Hepatocyte (in vitro differentiated cells): ENCODE measurements around the gene RTRAF. TPM values are rescaled to one million over a fixed set of nuclear protein-coding genes. Genes with fewer than 3 reads are reported as not detected.

Experiments used
- DNase-seq: peaks from one replicate; pipeline ENCODE4 v3.0.0-alpha.2; 2016; ENCODE audit warnings: low spot score
- H2AFZ ChIP-seq: fragments of 200-600 bp; sonication (generic); 2 replicates; pipeline ENCODE4 v1.6.0; 2016; ENCODE audit warnings: antibody characterized with exemption, mild to moderate bottlenecking
- H3K27ac ChIP-seq: fragments of 200-600 bp; sonication (generic); 2 replicates; pipeline ENCODE4 v1.5.1; 2016; ENCODE audit warnings: mild to moderate bottlenecking
- H3K27me3 ChIP-seq: fragments of 200-600 bp; sonication (generic); 2 replicates; pipeline ENCODE4 v1.6.1; 2016
- H3K36me3 ChIP-seq: fragments of 200-600 bp; sonication (generic); replicated peaks from 2 replicates; pipeline ENCODE4 v1.5.1; 2016; ENCODE audit warnings: low read depth; ENCODE audit not compliant: insufficient read depth
- H3K4me1 ChIP-seq: fragments of 200-600 bp; sonication (generic); 2 replicates; pipeline ENCODE4 v1.5.1; 2016; ENCODE audit warnings: mild to moderate bottlenecking, moderate library complexity; ENCODE audit not compliant: insufficient read depth
- H3K4me2 ChIP-seq: fragments of 200-600 bp; sonication (generic); 2 replicates; pipeline ENCODE4 v1.6.0; 2016
- H3K4me3 ChIP-seq: fragments of 200-600 bp; sonication (generic); 2 replicates; pipeline ENCODE4 v1.5.1; 2016; ENCODE audit warnings: mild to moderate bottlenecking
- H3K79me2 ChIP-seq: fragments of 200-600 bp; sonication (generic); 2 replicates; pipeline ENCODE4 v1.6.0; 2017; ENCODE audit warnings: mild to moderate bottlenecking
- H3K9me2 ChIP-seq: fragments of 200-600 bp; sonication (generic); replicated peaks from 2 replicates; pipeline ENCODE4 v1.6.0; 2017; ENCODE audit warnings: mild to moderate bottlenecking; ENCODE audit not compliant: insufficient read depth
- H3K9me3 ChIP-seq: fragments of 200-600 bp; sonication (generic); 2 replicates; pipeline ENCODE4 v1.5.1; 2016; ENCODE audit warnings: low read depth, mild to moderate bottlenecking
- H4K20me1 ChIP-seq: fragments of 200-600 bp; sonication (generic); 2 replicates; pipeline ENCODE4 v1.6.0; 2016; ENCODE audit warnings: mild to moderate bottlenecking; ENCODE audit not compliant: insufficient read depth, poor library complexity, severe bottlenecking
- EZH2 ChIP-seq: fragments of 200-600 bp; sonication (generic); IDR thresholded peaks from 2 replicates; pipeline ENCODE4 v1.6.1; 2016; ENCODE audit warnings: antibody characterized with exemption, mild to moderate bottlenecking, borderline replicate concordance
- EZH2phosphoT487 ChIP-seq: fragments of 200-600 bp; sonication (generic); IDR thresholded peaks from one replicate; pipeline ENCODE4 v1.6.1; 2018; ENCODE audit warnings: antibody characterized with exemption, mild to moderate bottlenecking, low read depth, moderate library complexity; ENCODE audit not compliant: unreplicated experiment, severe bottlenecking
- WGBS: methylation state at CpG from one replicate; pipeline ENCODE4 v1.1.6; 2016; ENCODE audit warnings: low lambda C conversion rate; ENCODE audit errors: missing lambda C conversion rate; 5-methylcytosine and 5-hydroxymethylcytosine counted together
- polyA plus RNA-seq: library from polyadenylated mRNA; unstranded; fragments of >200 nt; fragmentation: Nextera tagmentation; extraction: Ambion mirVana; gene quantifications from 2 replicates; pipeline ENCODE4 v1.2.1, GENCODE V29; 2016
- total RNA-seq: library from RNA; depleted of rRNA; stranded (reverse); fragments of >200 nt; gene quantifications from 2 replicates; pipeline ENCODE4 v1.2.3, GENCODE V29; 2014
- TF ChIP-seq, protein P1 (sequence below): fragments of 200-600 bp; sonication (generic); IDR thresholded peaks from 2 replicates; pipeline ENCODE4 v1.5.1; 2016; ENCODE audit warnings: antibody characterized with exemption, mild to moderate bottlenecking; ENCODE audit not compliant: poor library complexity

Gene RTRAF
- total and polyA plus RNA-seq, 2 experiments from 2014 or later = 94.7 to 194 TPM

DNA sequence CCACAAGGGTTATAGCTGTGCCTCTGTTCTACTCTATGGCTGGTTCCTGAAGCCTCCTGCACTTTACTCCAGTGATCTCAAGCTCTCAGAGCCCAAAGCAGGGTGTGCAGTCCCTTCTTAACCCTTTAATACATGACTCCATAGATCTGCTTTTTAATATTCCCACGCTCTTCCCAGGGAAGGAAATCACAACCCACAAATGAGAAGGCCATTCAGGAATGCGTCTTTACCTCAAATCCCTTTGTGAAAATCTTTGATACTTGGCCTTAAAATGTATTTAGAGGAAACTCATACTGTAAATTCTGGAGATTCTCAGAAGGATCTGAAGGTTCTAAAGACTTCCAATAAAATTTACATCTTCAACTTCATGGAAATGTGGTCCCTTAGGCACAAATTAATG, 62.5 kb downstream of the RTRAF start:
- WGBS = 71% methylated on average over 2 of the region's 2 CpGs
- TF ChIP-seq, protein P1, sequence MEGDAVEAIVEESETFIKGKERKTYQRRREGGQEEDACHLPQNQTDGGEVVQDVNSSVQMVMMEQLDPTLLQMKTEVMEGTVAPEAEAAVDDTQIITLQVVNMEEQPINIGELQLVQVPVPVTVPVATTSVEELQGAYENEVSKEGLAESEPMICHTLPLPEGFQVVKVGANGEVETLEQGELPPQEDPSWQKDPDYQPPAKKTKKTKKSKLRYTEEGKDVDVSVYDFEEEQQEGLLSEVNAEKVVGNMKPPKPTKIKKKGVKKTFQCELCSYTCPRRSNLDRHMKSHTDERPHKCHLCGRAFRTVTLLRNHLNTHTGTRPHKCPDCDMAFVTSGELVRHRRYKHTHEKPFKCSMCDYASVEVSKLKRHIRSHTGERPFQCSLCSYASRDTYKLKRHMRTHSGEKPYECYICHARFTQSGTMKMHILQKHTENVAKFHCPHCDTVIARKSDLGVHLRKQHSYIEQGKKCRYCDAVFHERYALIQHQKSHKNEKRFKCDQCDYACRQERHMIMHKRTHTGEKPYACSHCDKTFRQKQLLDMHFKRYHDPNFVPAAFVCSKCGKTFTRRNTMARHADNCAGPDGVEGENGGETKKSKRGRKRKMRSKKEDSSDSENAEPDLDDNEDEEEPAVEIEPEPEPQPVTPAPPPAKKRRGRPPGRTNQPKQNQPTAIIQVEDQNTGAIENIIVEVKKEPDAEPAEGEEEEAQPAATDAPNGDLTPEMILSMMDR = no peak
- Histone ChIP-seq H3K4me2 (peak overlapping the region; percentile 35), H3K9me3 (no peaks in the 10 kb centered on the region), H3K27ac (peak overlapping the region; percentile 17), H3K9me2 (no peaks in the 10 kb centered on the region), H3K36me3 (no peaks in the 10 kb centered on the region), H3K79me2 (peaks cover 7% of the 10 kb centered on the region), H2AFZ (no peak overlapping the region), H4K20me1 (no peaks in the 10 kb centered on the region), H3K4me1 (peaks cover 26% of the 10 kb centered on the region), H3K27me3 (no peaks in the 10 kb centered on the region), H3K4me3 (no peak overlapping the region)
- DNase-seq = no peak

DNA sequence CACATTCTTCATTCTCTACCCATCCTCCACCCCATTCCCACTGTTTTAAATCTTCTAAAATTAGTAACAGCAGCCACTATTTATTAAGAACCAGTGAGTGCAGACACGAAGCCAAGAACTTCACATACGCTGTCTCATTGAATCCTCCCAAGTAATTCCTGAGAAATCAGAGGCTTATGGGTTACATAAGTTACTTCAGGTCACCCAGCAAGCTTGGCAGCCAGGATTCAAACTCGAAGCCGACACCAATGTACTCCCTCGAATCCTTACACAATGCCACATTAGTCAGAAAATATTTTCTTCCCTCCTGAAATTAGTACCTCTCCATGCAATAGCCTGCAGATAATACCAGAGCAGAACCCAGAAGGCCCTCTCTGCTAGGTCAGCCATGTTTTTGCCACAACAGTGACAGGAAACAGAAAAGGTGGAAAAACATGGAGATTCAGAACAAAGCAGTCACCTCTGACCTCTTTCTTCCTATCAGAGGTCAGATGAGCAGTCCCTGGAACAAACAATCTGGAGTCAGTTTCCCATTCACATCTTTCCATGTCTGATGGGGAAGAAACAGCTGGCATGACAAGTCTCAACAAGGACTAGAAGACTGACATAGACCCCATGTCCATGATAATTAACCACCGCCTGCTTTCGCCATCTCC, 63.1 kb downstream of the RTRAF start:
- no peaks in the 10 kb centered on the region for H3K27me3 ChIP-seq
- no peak overlapping the region for H3K4me3 ChIP-seq
- no peaks in the 10 kb centered on the region for H3K9me3 ChIP-seq
- no peak overlapping the region for H2AFZ ChIP-seq
- H3K79me2 ChIP-seq = peaks cover 7% of the 10 kb centered on the region
- 81% methylated on average over 7 of the region's 7 CpGs for WGBS
- DNase-seq = no peak
- peak overlapping the region; percentile 35 for H3K4me2 ChIP-seq
- H3K27ac ChIP-seq = peak overlapping the region; percentile 17
- H4K20me1 ChIP-seq = no peaks in the 10 kb centered on the region
- no peaks in the 10 kb centered on the region for H3K9me2 ChIP-seq
- no peaks in the 10 kb centered on the region for H3K36me3 ChIP-seq
- H3K4me1 ChIP-seq = peaks cover 26% of the 10 kb centered on the region
- TF ChIP-seq, protein P1 = no peak
- TF ChIP-seq EZH2phosphoT487 = no peak
- TF ChIP-seq EZH2 = no peak

DNA sequence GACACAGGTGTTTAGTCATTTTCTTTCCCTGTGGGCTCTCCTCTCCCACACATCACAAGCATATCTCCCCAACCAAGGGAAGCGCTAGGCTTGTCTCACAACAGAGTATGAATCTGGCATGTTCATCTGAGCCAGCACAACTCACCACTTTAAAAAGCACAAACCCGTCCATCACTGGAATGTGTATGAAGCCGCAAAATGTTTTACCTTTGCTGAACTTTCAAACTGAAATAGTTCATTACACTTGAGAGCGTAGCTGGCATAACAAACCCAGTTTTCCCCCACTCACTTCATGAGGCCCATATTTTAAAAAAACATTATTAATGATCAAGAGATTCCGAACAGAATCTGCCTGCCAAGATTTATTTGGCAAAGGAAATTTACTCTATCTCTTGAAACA, 63.7 kb downstream of the RTRAF start:
- DNase-seq = no peak
- Histone ChIP-seq H3K27ac (peak overlapping the region; percentile 17), H3K4me3 (no peak overlapping the region), H3K4me2 (peak overlapping the region; percentile 35), H3K36me3 (no peaks in the 10 kb centered on the region), H4K20me1 (no peaks in the 10 kb centered on the region), H3K9me3 (no peaks in the 10 kb centered on the region), H3K79me2 (peaks cover 7% of the 10 kb centered on the region), H3K9me2 (no peaks in the 10 kb centered on the region), H3K27me3 (no peaks in the 10 kb centered on the region), H2AFZ (no peak overlapping the region), H3K4me1 (peaks cover 26% of the 10 kb centered on the region)
- WGBS = 81% methylated on average over 5 of the region's 5 CpGs
- no peak for TF ChIP-seq EZH2phosphoT487
- TF ChIP-seq, protein P1 = no peak
- no peak for TF ChIP-seq EZH2

DNA sequence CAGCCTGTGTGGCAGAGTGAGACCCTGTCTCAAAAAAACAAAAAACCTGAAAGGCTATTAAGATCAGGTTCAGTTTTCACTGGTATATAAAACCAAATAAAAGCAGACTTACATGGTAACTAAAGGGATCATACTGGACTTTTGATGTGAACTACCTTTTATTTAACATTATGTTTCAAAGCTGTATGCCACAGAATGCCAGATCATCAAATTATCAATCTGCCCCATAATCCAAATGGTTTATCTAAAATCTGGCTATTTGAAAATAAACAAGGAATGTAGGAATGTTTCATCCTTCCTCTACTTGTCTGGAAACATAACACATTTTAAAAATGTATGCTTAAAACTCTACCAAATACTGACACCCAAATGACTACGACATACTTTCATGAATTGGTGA, 65.3 kb downstream of the RTRAF start:
- no peaks in the 10 kb centered on the region for H4K20me1 ChIP-seq
- WGBS = 48% methylated on average over 1 of the region's 1 CpG
- H3K4me1 ChIP-seq = peaks cover 26% of the 10 kb centered on the region
- H3K36me3 ChIP-seq = no peaks in the 10 kb centered on the region
- H3K27ac ChIP-seq = no peak overlapping the region
- DNase-seq = no peak
- H3K4me2 ChIP-seq = no peak overlapping the region
- TF ChIP-seq, protein P1 = no peak
- TF ChIP-seq EZH2phosphoT487 (no peak), EZH2 (no peak)
- no peaks in the 10 kb centered on the region for H3K27me3 ChIP-seq
- H3K9me2 ChIP-seq = no peaks in the 10 kb centered on the region
- H3K4me3 ChIP-seq = no peak overlapping the region
- H3K9me3 ChIP-seq = no peaks in the 10 kb centered on the region
- peaks cover 6% of the 10 kb centered on the region for H3K79me2 ChIP-seq
- H2AFZ ChIP-seq = no peak overlapping the region
